ENCODE data around the gene LNX1. TPM values are rescaled to one million over a fixed set of nuclear protein-coding genes. Genes with fewer than 3 reads are reported as not detected.

The LNX1 gene
- total and polyA plus RNA-seq, 2 of the 13 experiments (the other 11 are each of a cell fraction or from before 2014, with no cell fraction given): 0.49 TPM

- H3K27me3 ChIP-seq (ENCODE audit: control insufficient read depth in 1 of 2, insufficient read depth in 2 of 2, low read length in 2 of 2): 0 out of 5 replicates have a peak, but pooled peaks cover 4% of the 10 kb centered on the region in 2 experiments
- no peaks in the 10 kb centered on the region for H3K36me3 ChIP-seq (replicated peaks in 1 of 2; ENCODE audit: control insufficient read depth in 1 of 2, insufficient read depth in 2 of 2, low read length in 2 of 2)
- FAIRE-seq: no peak
- H3K4me2 ChIP-seq (ENCODE audit: low read depth, low read length): no peak overlapping the region
- ChIA-PET CTCF (ENCODE audit: low intra/inter-chr PET ratio, low total read pairs) (no interaction called here), POLR2A (no interaction called here)
- DNase-seq (ENCODE audit: low spot score): no peak
- no peak overlapping the region for H3K9ac ChIP-seq (ENCODE audit: insufficient read depth, low read depth, low read length)
- intact Hi-C loops (cut with micrococcal nuclease; ENCODE audit: unreplicated experiment): no loop called here
- no peak overlapping the region for H2AFZ ChIP-seq (ENCODE audit: low read length)
- H3K27ac ChIP-seq (ENCODE audit: extremely low read length, insufficient read depth, low read length): no peak overlapping the region
- no peaks in the 10 kb centered on the region for H3K79me2 ChIP-seq (ENCODE audit: insufficient read depth, low read length)
- H3K4me1 ChIP-seq (ENCODE audit: insufficient read depth, low read length): no peaks in the 10 kb centered on the region
- in situ Hi-C loops (cut with HindIII; ENCODE audit: extremely low pct_ligation_motif_present, low pct_unique_long_range_greater_than_20kb): loop anchor here (25.0 kb wide), 1 partner anchor 752 kb away; the partner anchor contains the start of gene PDGFRA
- no TSS peak for BruUV-seq (replicated peaks)
- H3K9me3 ChIP-seq (ENCODE audit: low read length): no peaks in the 10 kb centered on the region
- H4K20me1 ChIP-seq (ENCODE audit: insufficient read depth, low read length): no peaks in the 10 kb centered on the region
- ATAC-seq: no peak
- no peak overlapping the region for H3K4me3 ChIP-seq (replicated peaks in 1 of 3; ENCODE audit: insufficient read depth in 1 of 3, low read depth in 2 of 3, low read length in 3 of 3)
- 0% methylated on average over 1 of the region's 1 CpG for WGBS (ENCODE audit: low lambda C conversion rate)
- TF ChIP-seq CERS6 (CRISPR knock-in tag; IDR thresholded peaks at IDR 0.05): no peak
- no peak for TF ChIP-seq ZNF841 (CRISPR knock-in tag; IDR thresholded peaks at IDR 0.05; ENCODE audit: borderline replicate concordance)
- TF ChIP-seq NFE2L1 (CRISPR knock-in tag; IDR thresholded peaks at IDR 0.05; ENCODE audit: borderline replicate concordance): no peak
- no peak for TF ChIP-seq ZFP1 (CRISPR knock-in tag; IDR thresholded peaks at IDR 0.05)
- no peak for TF ChIP-seq NR3C1 (CRISPR knock-in tag; IDR thresholded peaks at IDR 0.05)
- TF ChIP-seq HNF4G (IDR thresholded peaks at IDR 0.05; ENCODE audit: borderline replicate concordance, low read depth, low read length): no peak
- no peak for TF ChIP-seq HNF4G (CRISPR knock-in tag; IDR thresholded peaks at IDR 0.05; ENCODE audit: borderline replicate concordance, low read depth)
- TF ChIP-seq HDAC1 (CRISPR knock-in tag; IDR thresholded peaks at IDR 0.05): no peak
- no peak for TF ChIP-seq ATF6 (CRISPR knock-in tag; conservative IDR thresholded peaks at IDR 0.05)
- TF ChIP-seq ZNF703 (CRISPR knock-in tag; IDR thresholded peaks at IDR 0.05; ENCODE audit: borderline replicate concordance): no peak
- no peak for TF ChIP-seq ZNF207 (IDR thresholded peaks at IDR 0.05; ENCODE audit: borderline replicate concordance)
- no peak for TF ChIP-seq KDM6A (CRISPR knock-in tag; IDR thresholded peaks at IDR 0.05; ENCODE audit: low read depth)
- TF ChIP-seq ZBTB40 (IDR thresholded peaks at IDR 0.05): no peak
- TF ChIP-seq ZBTB40 (CRISPR knock-in tag; IDR thresholded peaks at IDR 0.05): no peak
- TF ChIP-seq ZKSCAN8 (CRISPR knock-in tag; IDR thresholded peaks at IDR 0.05; ENCODE audit: borderline replicate concordance): no peak
Observed at GRCh38 chr4:53485658-53486040, 105.6 kb downstream of the LNX1 start.

Measured in HepG2 (cell line).